DND-41 (cell line): ENCODE measurements around the gene LRIT1.

Source experiments
- ATAC-seq: fragments of 200-7000 bp; cut with Tn5 transposase; 3 replicates; pipeline ENCODE4 v1.9.1; 2021; ENCODE audit warnings: low read depth; ENCODE audit not compliant: insufficient read depth
- DNase-seq: peaks from one replicate; pipeline ENCODE4 v3.0.0-alpha.2; 2020
- H2AFZ ChIP-seq: 2 replicates; pipeline ENCODE4 v1.6.0; 2012; ENCODE audit warnings: low read depth, low read length
- H3K27ac ChIP-seq: 2 replicates; pipeline ENCODE4 v1.5.1; 2012; ENCODE audit warnings: low read length, inconsistent platforms
- H3K27me3 ChIP-seq: fragments of 200-600 bp; sonication (generic); 2 replicates; pipeline ENCODE4 v1.6.0; 2012; ENCODE audit warnings: low read length, mild to moderate bottlenecking, inconsistent platforms; ENCODE audit not compliant: insufficient read depth, poor library complexity
- H3K36me3 ChIP-seq: 2 replicates; pipeline ENCODE4 v1.5.1; 2012; ENCODE audit warnings: low read length, inconsistent platforms; ENCODE audit not compliant: insufficient read depth
- H3K4me1 ChIP-seq: 2 replicates; pipeline ENCODE4 v1.5.1; 2012; ENCODE audit warnings: mild to moderate bottlenecking, low read length; ENCODE audit not compliant: insufficient read depth
- H3K4me2 ChIP-seq: 2 replicates; pipeline ENCODE4 v1.6.0; 2012; ENCODE audit warnings: mild to moderate bottlenecking, moderate library complexity, low read length, inconsistent platforms; ENCODE audit not compliant: insufficient read depth
- H3K4me3 ChIP-seq, 2 experiments: fragments of 200-600 bp in 1 of 2; shearing (Covaris generic) in 1 of 2; 2 replicates each; pipeline ENCODE4 v1.5.1; 2012 to 2016; ENCODE audit warnings: inconsistent platforms in 2 of 2, low read length in 2 of 2, mild to moderate bottlenecking in 2 of 2, low read depth in 1 of 2, moderate library complexity in 1 of 2
- H3K79me2 ChIP-seq: 2 replicates; pipeline ENCODE4 v1.6.0; 2012; ENCODE audit warnings: low read length, inconsistent platforms; ENCODE audit not compliant: insufficient read depth
- H3K9ac ChIP-seq: 2 replicates; pipeline ENCODE4 v1.6.0; 2012; ENCODE audit warnings: low read depth, mild to moderate bottlenecking, inconsistent platforms, low read length, moderate library complexity
- H3K9me3 ChIP-seq: 2 replicates; pipeline ENCODE4 v1.5.1; 2012; ENCODE audit warnings: low read length, moderate library complexity, mild to moderate bottlenecking, inconsistent platforms; ENCODE audit not compliant: insufficient read depth, severe bottlenecking
- H4K20me1 ChIP-seq: 2 replicates; pipeline ENCODE4 v1.6.0; 2012; ENCODE audit warnings: low read length; ENCODE audit not compliant: insufficient read depth
- CTCF ChIP-seq: IDR thresholded peaks from 2 replicates; pipeline ENCODE4 v1.5.1; 2012; ENCODE audit warnings: borderline replicate concordance, low read length, moderate library complexity, mild to moderate bottlenecking; ENCODE audit not compliant: poor library complexity, severe bottlenecking; ENCODE audit errors: extremely low read depth
- EZH2 ChIP-seq: IDR thresholded peaks from 3 replicates; pipeline ENCODE4 v1.6.1; 2012; ENCODE audit warnings: borderline replicate concordance, low read depth, mild to moderate bottlenecking, moderate library complexity, low read length, inconsistent platforms; ENCODE audit not compliant: severe bottlenecking

LRIT1 gene

GRCh38 chr10:84230359-84230758, 11.0 kb downstream of the LRIT1 start:
- H3K36me3 ChIP-seq, result no peaks in the 10 kb centered on the region
- H3K79me2 ChIP-seq, result no peaks in the 10 kb centered on the region
- no peak overlapping the region for H3K9ac ChIP-seq
- DNase-seq (no peak), ATAC-seq (no peak)
- H3K4me1 ChIP-seq, result no peaks in the 10 kb centered on the region
- no peaks in the 10 kb centered on the region for H3K27me3 ChIP-seq
- no peak for TF ChIP-seq CTCF
- no peak for TF ChIP-seq EZH2
- H3K4me3 ChIP-seq, result no peak overlapping the region
- no peaks in the 10 kb centered on the region for H4K20me1 ChIP-seq
- no peak overlapping the region for H3K27ac ChIP-seq
- no peak overlapping the region for H3K4me2 ChIP-seq
- no peak overlapping the region for H2AFZ ChIP-seq
- no peaks in the 10 kb centered on the region for H3K9me3 ChIP-seq

- Histone ChIP-seq H3K4me2 (no peak overlapping the region), H3K4me3 (no peak overlapping the region), H4K20me1 (no peaks in the 10 kb centered on the region), H3K36me3 (no peaks in the 10 kb centered on the region), H3K9me3 (no peaks in the 10 kb centered on the region), H3K27ac (no peak overlapping the region), H3K4me1 (no peaks in the 10 kb centered on the region), H3K9ac (no peak overlapping the region), H2AFZ (no peak overlapping the region), H3K79me2 (no peaks in the 10 kb centered on the region), H3K27me3 (no peaks in the 10 kb centered on the region)
- ATAC-seq (no peak), DNase-seq (no peak)
- TF ChIP-seq EZH2 (no peak), CTCF (no peak)
These were observed 13.5 kb downstream of the LRIT1 start for GRCh38 chr10:84227810-84228209.

- Histone ChIP-seq H3K9me3 (no peaks in the 10 kb centered on the region), H3K36me3 (no peaks in the 10 kb centered on the region), H3K27me3 (no peaks in the 10 kb centered on the region), H2AFZ (no peak overlapping the region), H4K20me1 (no peaks in the 10 kb centered on the region), H3K4me2 (no peak overlapping the region), H3K4me3 (no peak overlapping the region), H3K27ac (no peak overlapping the region), H3K79me2 (no peaks in the 10 kb centered on the region), H3K9ac (no peak overlapping the region), H3K4me1 (no peaks in the 10 kb centered on the region)
- DNase-seq (no peak), ATAC-seq (no peak)
- TF ChIP-seq EZH2 (no peak), CTCF (no peak)
These were observed 14.7 kb downstream of the LRIT1 start for GRCh38 chr10:84226616-84227015.

- no peaks in the 10 kb centered on the region for H3K27me3 ChIP-seq
- no peak within 1 kb of the TSS for H3K4me2 ChIP-seq
- TF ChIP-seq CTCF, result no peak
- no peak for TF ChIP-seq EZH2
- H3K4me3 ChIP-seq, result no peak within 1 kb of the TSS
- no peaks in the 10 kb centered on the region for H3K36me3 ChIP-seq
- DNase-seq (no peak), ATAC-seq (no peak)
- H3K4me1 ChIP-seq, result no peaks in the 10 kb centered on the region
- no peaks in the 10 kb centered on the region for H4K20me1 ChIP-seq
- no peaks in the 10 kb centered on the region for H3K79me2 ChIP-seq
- H3K27ac ChIP-seq, result no peak within 1 kb of the TSS
- H3K9ac ChIP-seq, result no peak within 1 kb of the TSS
- H3K9me3 ChIP-seq, result no peaks in the 10 kb centered on the region
- H2AFZ ChIP-seq, result no peak within 1 kb of the TSS
These were observed 15.7 kb downstream of the LRIT1 start, which contains the start of gene LRIT2 for GRCh38 chr10:84225427-84226173. Gene LRIT2, minus strand, starts transcription at chr10:84225544. Its CDS starts 24 bp downstream, at chr10:84225520.
